DMS114 treated with DMSO at 0.1 percent for 48 hours (cell line): ENCODE results near the gene PLXNC1.

Experiments
- DNase-seq: peaks from one replicate; lab custom pipeline; 2025; ENCODE audit not compliant: unreplicated experiment; lab: John Stamatoyannopoulos, UW

PLXNC1 gene

DNA sequence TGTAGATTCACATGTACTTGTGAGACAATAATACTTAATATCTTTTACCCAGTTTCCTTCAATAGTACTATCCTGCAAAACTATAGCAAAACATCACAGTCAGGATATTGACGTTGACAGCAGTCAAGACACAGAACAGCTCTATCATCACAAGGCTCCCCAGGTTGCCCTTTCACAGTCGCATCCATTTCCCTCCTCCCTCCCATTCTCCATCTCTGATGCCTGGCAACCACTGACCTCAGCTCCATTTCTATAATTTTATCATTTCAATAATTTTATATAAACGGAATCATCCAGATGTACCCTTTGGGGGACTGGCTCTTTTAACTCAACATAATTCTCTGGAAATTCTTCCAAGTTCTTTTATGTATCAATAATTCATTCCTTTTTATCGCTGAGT, 81.5 kb downstream of the PLXNC1 start:
- DNase-seq = no peak

DNA sequence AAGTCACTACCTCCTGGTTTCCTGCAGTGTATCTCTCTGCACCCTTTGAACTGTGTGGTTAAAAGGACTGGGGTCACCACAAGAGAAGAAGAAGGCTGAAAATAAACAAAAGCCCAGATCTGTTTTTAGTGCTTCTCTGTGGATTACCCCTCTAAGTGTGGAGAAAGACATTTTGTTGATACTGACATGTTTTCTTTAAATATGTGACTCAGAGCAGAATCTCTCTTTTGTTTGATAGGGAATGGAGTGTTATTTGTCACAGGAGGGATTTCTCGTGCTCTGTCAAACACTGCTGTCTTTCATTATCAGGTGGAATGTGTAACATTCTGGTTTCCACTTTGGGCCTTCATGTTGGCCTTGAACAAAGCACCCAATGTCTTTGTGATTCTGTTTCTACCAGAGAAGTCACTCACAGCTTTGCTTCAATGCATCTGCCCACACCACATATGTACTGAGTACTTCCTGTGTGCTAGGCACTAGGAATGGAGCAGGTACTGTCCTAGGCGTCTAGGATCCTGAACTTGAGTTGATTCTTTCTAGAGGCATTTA, 82.1 kb downstream of the PLXNC1 start:
- no peak for DNase-seq

DNA sequence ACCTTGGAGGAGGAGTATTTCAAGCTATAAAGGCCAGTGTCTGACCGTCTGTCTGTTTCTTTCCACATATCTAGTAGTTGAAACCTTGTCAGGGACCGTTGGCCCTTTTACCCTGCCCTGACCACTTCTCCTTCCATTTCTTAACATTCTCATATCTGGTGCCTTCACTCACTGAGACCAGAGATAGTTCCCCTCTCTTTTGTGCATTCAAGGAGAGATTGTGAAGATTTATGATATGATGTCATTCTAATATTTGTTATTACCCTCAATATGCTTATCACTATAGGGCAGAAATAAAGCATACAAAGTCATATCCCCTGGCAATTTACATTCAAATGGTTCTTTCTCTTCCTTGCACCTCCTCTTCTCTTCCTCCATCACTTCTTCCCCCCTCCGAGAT, 83.3 kb downstream of the PLXNC1 start:
- no peak for DNase-seq

DNA sequence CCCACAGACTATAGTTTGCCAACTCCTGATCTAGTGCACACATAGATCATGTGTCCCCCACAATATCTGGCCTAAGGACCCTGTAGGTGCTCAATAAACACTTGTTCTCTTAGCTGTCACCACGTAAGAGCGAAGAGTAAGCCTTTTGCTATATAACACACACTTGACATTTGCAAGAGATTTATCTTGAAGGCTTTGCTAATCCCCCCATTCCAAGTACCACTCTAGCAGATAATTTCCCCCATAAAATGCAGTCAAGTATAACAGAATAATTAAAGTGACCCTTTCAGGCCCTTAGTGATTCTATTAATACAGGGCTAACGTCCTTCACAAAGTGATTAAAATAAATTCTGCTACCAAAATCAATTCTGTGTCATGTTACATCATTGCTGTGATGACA, 87.5 kb downstream of the PLXNC1 start:
- DNase-seq = no peak

DNA sequence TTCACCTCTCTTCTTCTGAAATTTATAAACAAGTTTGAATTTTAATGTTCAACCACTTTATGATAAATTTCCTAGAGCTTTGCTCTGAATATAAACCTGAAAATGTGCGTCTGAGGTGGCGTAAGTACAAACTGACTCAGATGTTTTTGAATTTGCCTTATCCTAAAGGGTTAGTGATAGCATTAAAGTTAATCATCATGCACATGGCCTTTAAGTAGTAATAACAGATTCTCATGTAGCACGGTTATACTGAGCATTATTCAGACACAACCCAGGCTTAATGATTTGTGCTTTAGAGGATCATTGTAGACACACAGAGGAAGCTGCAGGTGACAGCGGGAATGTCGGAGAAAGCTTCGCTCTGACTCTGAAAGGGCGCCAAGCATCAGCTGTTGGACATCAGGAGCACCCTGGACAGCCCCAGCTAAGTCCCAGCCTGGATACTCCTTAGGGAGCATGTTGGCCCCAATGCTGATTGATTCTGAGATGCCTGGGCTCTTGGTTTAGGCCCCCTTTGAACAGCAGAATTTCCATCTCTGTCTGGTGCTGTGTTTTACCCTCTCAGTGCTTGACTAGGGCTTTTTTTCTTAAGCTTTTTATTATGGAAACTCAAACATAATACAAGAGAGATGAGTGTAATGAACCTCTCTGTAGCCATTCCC, 91.1 kb downstream of the PLXNC1 start:
- no peak for DNase-seq

DNA sequence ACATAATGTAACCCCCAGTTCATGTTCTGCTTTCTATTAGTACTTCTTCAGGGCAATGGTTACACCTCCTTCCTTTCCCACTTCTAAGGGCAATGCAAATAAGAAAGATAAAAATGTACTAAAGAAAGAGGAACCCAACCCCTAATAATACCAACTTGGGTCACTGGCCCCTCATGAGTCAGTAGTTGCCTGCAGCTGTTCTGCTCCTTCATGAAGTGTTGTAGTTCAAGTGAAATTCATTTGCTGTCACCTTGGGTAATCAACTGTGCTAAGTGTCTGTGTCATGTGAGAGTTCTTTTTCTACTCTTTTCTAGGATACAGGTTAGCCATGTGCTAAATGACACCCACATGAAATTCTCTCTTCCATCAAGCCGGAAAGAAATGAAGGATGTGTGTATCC, 91.8 kb downstream of the PLXNC1 start:
- DNase-seq = no peak

DNA sequence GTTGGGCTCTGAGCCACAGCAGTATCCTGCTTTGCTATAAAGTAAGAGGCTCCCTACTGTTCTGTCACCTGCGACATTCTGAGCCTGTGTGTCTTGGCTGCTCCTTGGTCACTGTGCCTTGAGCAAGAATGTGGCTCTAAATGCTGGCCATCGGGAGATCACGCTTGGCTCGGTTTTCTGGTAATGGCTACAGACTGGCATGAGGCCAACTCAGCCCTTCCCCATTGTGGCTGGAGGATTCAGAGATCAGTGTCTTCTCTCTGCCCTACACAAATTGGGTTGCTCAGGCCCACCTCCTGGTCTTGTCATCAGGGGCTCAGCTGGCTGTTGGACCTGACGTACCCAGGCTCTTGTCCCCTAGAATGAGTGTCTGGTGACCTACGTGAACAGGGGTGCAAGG, 94.5 kb downstream of the PLXNC1 start:
- DNase-seq = no peak

DNA sequence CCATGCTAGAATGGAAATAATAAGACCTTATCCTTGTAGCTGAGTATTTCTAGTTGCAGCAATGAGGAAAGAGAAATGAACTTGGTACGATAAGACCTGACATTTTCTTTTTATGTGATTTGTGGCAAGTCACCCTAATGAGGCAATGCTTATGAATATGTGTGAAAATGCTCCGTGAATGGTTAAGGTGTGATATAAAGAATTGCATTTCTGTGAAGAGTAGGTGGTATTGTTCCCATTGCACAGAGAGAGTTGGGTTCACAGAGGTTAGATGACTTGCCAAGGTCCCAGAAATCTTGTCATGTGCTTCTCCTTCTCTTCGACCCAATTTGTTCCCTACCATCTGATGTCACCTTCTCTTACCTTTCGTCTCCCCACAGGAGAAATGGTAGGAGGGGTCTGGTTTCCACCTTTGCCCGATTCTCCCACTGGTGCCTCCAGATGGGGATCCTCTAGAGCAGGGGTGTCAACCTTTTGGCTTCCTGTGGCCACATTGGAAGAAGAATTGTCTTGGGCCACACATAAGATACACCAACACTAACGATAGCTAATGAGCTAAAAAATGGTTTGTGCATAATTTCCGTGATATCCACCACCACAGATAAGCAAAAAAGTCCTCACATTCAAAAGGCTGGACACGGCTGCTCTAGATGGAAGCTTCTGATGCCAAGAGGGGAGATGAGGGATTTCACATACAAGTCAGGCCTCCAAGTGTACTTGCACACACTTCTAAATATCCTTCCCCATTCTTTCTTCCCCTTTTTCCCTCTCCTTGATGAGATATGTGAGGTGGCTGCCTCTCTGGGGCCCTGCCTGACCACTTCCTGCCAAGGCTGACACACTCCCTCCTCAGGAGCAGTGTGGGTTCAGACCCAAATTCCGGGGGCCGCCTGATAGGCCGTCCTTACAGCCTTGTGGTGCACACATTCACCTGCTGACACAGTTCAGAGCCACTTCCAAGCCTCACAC, 96.1 kb downstream of the PLXNC1 start:
- no peak for DNase-seq

DNA sequence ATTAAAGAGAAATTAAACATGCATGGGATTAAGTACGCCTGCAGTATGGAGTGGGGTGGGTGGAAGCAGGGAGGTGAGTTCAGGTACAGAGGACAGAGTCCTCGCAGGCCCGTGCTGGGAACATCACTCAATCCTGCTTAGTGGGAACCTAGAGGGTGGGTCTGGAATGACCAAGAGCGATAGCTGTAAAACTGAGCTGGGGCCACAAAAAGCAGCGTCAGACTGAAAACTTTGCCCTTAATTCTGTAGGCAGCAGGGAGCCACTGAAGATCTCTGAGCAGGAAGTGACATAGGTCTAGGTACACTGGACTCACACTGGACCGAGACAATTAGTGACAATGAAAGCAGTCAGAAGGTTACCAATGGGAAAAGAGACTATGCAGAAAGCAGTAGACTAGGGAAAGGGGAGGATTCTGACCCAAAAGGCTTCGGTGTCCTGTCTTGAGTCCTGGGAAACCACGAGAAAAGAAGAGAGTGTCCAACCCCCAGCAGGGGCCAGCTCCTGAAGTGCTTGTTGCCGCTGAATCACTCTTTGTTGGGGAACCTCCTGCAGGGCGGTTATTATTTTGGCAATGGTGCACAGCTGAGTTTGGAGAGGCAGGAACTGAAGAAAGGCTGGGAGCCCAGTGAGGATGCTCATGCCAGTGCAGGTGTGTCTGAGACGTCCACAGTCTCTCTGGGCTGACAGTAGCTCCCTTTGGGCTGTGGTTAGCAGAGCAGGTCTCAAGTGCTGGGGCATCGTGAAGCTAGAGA, 97.4 kb downstream of the PLXNC1 start:
- DNase-seq = no peak

DNA sequence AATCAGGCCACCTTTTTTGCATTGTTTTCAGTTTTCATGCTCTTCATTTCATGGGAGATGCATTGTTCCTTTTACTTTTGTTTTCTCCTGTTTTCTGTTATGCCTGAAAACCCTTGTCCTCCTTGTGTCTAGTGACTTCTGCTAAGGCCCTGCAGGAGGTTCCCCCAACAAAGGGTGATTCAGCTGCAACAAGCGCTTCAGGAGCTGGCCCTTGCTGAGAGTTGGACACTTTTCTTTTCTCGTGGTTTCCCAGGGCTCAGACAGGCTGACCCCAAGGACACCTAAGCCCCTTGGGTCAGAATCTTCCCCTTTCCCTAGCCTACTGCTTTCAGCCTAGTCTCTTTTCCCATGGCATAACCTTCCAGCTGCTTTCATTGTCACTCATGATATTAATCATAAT, 98.9 kb downstream of the PLXNC1 start:
- no peak for DNase-seq

DNA sequence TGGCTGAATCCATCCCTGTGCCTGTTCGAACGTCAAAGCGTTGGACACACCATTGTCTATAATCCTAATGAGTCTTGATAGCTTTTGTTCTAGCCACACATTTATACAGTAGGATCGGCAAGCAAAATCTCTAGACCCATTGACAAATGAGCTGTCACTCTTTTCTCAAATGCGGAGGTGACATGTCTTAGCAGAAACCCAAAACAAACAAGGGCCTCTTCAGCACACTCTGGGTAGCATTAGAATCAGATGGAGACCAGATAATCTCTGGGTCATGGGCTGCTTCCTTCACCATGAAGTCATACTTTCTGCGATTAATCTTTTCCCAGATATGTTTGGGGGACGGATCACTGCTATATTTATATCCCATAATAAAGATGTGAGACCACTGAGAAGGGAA, 100.2 kb downstream of the PLXNC1 start:
- no peak for DNase-seq

DNA sequence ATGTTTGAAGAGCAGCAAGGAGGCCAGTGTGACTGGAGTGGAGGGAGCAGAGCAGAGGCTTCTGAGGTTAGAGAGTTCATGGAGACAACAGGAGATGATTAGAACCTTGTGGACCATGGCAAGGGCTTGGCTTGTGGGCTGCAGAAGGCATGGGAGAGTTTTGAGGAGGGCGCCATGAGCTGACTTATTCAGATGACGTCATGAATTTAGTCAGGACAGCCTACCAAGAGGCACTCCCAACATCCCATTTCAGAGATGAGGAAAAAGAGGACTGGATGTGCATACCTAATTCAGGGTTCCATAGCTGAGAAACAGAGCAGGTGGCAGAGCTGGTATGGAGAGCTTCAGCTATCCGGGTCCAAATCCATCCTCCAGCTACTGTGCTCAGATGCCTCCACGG, 101.8 kb downstream of the PLXNC1 start:
- no peak for DNase-seq

DNA sequence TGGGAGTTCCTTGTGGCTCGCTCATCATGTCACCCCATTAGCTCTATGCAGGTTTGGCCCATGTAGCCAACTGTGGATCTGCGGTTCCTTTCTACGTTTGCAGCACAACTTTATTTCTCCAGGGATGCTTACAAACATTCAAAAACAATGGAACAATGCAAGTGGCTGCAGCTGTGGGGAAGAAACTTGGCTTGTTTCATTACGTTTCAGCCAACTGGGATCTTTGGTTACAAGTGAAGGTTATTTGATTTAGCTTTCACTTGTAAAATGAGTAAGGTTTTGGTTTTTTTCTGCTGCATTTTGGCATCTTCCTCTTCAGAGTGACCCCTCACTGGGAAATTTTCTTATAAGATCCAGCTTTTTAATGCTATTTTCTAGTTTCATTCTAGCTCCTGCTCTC, 105.9 kb downstream of the PLXNC1 start:
- no peak for DNase-seq

DNA sequence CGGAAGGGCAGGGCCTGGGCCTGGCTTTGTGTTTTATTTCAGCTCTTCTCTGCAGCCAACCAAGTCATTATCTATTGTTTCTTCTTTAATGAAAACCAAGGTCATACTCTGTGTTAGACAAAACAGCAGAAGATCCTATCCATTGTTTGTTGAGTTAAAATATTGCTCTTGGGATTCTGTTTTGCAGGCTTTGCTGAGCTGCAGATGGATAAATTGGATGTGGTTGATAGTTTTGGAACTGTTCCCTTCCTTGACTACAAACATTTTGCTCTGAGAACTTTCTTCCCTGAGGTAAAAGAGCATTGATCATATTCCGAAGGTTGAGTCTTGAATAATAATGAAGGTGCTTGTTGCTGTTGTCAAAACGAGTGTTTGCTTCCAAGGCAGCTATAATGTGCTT, 106.6 kb downstream of the PLXNC1 start:
- DNase-seq = no peak

DNA sequence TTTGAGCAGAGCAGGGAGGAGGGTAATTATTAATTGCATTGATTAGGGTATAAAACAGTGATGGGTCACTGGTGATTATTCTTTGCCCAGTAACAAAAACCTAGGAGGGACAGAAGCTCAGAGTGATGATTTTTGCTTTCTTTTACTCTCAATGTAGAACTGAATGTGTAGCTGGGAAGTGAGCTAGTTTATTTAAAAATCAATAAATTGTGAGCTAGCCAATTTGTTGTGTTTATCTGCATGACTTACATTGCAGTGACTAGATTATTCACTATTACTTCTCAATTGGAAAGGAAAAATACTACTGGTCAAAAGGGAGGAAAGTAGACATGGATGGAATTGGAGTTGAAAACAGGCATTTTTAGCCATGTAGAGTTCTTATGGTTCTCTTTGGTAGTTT, 107.1 kb downstream of the PLXNC1 start:
- no peak for DNase-seq

DNA sequence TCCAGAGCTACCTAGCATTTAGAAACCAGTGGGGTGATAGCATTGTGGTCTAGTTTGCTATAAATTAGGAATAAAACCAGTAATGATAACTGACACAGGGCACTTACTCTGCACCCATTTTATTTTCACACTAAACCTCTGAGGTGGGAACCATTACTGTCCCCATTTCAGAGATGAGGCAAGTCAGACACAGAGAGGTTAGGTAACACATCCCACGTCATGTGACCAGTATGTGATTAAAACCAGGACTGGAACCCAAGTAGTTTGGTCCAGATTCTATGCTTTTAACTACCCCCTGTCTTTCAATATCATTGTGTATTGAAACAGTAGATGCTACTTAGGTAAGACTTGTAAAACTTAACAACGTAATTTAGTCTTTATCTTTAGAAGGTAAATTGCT, 110.2 kb downstream of the PLXNC1 start:
- no peak for DNase-seq

DNA sequence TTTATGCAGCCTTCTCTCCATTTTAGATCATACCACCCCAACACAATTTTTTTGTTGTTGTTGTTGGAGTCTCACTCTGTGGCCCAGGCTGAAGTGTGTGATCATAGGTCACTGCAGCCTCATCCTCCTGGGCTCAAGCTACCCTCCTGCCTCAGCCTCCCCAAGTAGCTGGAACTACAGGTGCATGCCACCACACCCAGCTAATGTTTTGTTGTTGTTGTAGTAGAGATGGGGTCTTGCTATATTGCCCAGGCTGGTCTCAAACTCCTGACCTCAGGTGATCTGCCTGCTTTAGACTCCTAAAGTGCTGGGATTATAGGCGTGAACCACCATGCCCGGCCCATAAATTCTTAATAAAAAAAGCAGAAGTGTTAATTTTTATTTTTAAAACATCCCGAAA, 111.6 kb downstream of the PLXNC1 start:
- no peak for DNase-seq

DNA sequence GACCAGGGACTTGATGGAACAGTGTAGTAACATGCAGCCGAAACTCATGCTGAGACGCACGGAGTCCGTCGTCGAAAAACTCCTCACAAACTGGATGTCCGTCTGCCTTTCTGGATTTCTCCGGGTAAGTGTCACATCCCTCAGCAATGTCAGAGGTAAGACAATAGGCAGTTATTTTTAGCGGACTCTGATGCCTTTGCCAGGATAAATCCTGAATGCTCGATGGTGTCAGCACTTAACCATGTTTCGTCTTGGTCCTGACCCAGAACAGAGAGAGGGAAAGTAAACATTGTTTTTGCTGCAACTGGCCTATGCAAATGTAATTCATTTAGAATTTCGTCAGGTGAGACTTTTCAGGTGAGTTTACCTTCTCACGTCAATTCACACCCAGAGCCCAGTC, 112.3 kb downstream of the PLXNC1 start:
- DNase-seq = no peak

DNA sequence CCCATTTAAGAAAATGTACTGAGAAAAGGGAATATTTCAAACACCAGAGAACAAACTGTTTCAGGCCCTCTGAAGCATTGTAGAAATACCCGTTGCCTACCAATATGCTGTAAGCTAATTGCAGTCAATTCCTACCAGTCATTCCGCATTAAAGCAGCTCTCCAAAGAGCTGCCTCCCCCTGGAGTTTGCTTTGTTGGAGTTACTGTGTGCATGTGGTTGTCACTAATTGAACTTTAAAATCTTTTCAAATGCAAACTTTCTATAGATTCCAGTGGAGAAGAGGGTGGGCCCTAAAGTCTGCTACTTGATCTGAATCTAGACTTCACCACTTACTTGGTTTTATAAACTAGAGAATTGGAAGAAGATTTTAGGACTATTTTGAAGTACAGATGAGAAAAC, 112.7 kb downstream of the PLXNC1 start:
- no peak for DNase-seq

DNA sequence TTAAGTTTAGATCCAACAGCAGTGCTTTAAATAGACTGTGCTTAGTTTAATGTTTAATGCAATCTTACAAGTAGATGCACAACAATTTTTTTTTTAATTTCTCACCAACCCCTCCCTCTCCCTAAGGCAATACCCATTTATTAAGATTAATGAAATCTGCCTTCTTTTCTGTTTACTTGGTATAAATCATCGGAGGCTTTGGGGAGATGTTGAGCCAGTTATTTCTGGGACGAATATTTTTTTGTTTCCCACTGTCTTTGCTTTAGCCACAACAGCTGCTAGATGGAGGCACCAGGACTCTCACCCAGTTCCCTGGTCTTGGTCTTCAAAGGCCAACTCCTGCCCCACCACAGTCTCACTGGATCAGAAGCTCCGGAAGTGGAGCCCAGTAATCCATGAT, 113.4 kb downstream of the PLXNC1 start:
- DNase-seq = no peak

DNA sequence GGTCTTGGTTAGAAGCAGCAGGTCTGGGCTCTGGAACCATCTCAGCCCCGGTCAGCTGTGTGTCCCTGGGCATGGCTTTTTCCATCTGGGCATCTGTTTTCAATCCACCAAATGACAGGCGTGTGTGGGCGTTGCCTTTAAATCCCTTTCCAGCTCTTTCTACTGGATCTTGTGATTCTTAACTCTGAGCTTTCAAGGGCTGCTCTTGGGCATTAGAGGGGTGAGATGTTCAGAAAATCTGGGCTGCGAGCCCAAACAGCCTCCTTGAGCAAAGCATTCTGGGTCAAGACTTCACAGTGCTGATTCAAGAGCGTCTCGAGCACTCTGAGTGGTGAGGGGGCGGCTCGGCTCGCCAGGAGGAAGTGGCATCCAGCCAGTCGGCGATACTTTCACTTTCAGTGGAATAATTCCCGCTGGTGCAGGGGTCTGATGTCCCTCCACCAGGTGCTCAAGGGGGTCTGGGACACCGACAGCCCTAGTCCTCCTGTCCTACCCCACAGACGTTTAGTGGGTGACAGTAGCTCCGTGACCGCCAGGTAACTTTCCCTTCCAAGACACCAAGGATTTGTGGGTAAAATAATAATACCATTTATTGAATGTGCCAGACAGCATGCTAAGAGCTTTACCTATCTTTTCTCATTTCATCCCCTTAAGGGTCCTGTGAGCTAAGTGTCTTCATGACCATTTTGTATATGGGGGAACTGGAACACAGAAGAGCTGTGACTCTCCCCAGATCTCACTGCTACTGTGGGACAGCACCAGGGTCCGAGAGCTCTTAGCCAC, 114.0 kb downstream of the PLXNC1 start:
- peak; percentile 6 for DNase-seq
